KOPT-K1 (cell line): ENCODE measurements around the gene BCL6.
"Not testable (repeated sequence)": the region's sequence is repeated elsewhere in the genome, so short reads cannot be mapped to it uniquely, and the experiment has no call there.

Source experiments
- H3K27ac ChIP-seq: fragments of 200-600 bp; sonication (generic); 2 replicates; pipeline ENCODE4 v1.5.1; 2016; ENCODE audit warnings: antibody characterized with exemption, mild to moderate bottlenecking, low read depth, low read length; ENCODE audit not compliant: poor library complexity, severe bottlenecking
- H3K36me3 ChIP-seq: fragments of 200-600 bp; sonication (generic); 2 replicates; pipeline ENCODE4 v1.5.1; 2017; ENCODE audit warnings: antibody characterized with exemption, mild to moderate bottlenecking, low read length, moderate library complexity; ENCODE audit not compliant: insufficient read depth
- H3K9me3 ChIP-seq: fragments of 200-600 bp; sonication (generic); 2 replicates; pipeline ENCODE4 v1.5.1; 2017; ENCODE audit warnings: antibody characterized with exemption, low read length, mild to moderate bottlenecking; ENCODE audit not compliant: insufficient read depth, poor library complexity, severe bottlenecking

The BCL6 gene

DNA sequence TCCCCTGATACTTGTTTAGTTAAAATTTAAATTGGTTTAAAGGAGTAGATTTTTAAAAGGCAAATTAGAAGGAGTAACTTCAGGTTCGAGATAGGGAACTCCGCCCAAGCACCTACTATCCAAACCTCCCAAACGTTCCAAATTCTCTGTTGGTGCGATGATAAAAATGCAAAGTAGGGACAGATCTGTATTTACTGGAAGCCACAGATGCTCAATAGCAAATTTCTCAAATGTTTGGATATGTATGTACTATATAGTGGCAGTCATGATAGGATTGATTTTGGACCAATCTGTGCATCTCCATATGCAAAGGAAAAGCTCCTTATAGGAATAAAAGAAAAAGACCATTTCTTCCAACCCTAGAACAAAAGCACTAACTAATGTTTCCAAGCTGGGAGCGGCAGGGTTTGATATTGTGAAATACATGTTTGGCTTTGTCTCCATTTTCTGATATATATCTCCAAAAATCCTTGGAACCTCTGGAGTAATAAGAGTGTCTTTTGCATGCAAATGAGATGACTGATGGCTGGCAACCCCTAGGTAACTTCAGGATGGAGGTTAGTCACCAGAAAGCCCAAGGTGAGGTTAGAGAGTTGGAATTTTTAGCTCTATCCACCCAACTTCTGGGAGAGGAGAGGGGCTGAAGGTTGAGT lies 58.5 kb downstream of the BCL6 start:
- Histone ChIP-seq H3K9me3 (peaks cover 14% of the 10 kb centered on the region), H3K27ac (no peak overlapping the region), H3K36me3 (no peaks in the 10 kb centered on the region)

DNA sequence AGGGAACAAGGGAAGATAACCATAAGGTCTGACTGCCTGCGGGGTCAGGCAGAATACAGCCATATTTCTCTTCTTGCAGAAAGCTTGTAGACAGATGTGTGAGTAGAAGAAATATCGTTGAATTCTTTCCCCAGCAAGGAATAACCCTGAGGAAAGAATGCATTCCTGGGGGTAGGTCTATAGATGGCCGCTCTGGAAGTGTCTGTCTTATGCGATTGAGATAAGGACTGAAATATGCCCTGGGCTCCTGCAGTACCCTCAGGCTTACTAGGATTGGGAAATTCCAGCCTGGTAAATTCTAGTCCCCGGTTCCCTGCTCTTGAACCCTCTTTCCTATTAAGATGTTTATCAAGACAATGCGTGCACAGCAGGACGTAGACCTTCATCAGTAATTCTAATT lies 59.3 kb downstream of the BCL6 start:
- H3K27ac ChIP-seq, result no peak overlapping the region
- no peaks in the 10 kb centered on the region for H3K36me3 ChIP-seq
- H3K9me3 ChIP-seq, result peaks cover 14% of the 10 kb centered on the region

DNA sequence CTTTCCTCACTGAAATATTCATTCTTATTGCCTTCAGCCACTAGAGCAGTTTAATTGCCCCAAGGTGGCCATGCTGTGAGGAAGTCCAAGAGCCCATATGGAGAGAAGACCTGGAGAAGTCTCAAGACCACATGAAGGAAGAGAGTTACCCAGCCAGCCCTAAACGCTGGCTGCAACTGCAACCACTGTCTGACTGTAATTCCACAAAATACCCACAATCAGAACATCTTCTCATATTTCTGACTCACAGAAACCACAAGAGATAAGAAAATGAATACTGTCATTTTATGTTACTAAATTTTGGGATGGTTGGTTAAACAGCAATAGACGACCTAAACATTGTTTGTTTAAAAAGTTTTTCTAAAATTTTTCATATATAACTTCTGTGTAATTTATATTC lies 60.4 kb downstream of the BCL6 start:
- Histone ChIP-seq H3K27ac (no peak overlapping the region), H3K36me3 (no peaks in the 10 kb centered on the region), H3K9me3 (peaks cover 14% of the 10 kb centered on the region)

DNA sequence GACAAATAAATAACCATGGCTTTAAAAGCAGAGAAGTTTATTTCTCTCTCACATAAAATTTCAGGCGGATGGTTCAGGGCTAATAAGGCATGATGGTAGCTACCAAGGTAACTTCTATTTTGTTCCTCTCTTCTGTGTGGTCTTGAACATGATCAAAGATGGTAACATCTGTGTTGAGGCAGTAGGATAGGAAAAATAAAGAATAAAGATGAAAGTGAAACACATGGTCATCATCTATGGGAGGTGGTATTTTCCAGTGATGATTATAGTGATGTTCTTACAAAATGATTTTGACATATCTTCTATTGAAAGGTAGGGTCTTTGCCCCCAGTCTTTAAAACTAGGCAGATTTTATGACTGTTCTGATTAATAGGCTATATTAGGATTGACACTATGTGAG lies 60.8 kb downstream of the BCL6 start:
- Histone ChIP-seq H3K27ac (no peak overlapping the region), H3K9me3 (peaks cover 14% of the 10 kb centered on the region), H3K36me3 (no peaks in the 10 kb centered on the region)

DNA sequence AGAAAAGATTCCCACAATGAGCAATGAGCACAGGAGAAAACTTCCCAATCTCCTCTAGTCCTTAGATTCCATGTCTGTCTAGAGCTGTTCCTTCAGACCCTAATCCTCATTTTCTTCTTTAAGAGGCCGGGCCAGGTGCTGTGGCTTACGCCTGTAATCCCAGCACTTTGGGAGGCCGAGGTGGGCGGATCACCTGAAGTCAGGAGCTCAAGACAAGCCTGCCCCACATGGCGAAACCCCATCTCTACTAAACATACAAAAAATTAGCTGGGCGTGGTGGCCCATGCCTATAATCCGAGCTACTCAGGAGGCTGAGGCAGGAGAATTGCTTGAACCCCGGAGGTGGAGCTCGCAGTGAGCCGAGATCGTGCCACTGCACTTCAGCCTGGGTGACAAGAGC lies 63.5 kb downstream of the BCL6 start:
- not testable (repeated sequence) for H3K27ac ChIP-seq, H3K36me3 ChIP-seq
- H3K9me3 ChIP-seq, result peaks cover 12% of the 10 kb centered on the region

DNA sequence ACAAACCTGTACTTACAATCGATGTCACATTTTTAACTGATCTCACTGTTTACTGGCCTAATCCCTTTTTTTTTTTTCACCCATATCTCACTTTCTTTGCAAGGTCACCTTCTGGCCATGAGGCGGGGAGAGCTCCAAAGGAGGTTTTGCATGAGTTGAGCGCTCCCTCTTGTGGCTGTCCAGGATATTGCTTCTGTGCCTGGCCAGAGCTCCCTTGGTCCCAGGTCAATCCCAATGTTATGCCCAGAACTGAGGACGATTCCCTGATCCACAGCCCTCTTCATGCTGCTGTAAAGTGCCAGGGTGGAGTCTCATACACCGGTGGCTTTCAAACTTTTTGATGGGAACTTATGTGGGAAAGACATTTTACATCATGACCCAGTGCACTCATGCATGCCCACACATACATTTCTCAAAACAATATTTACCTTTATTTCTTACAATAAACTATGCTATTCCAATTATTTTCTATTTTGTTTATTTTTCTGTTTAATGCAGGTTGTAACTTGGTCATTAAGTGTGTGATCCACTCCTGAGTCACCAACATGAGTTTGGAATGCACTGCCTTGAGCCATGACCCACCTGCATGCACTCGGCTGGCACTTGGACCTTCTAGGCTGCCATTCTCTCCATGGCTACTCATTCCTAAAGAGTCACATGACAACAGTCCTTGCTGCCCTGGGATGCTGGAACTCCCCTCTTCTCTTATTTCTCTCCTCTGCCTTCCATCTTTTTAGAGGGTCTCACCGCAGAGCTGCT lies 65.5 kb downstream of the BCL6 start:
- H3K27ac ChIP-seq, result no peak overlapping the region

DNA sequence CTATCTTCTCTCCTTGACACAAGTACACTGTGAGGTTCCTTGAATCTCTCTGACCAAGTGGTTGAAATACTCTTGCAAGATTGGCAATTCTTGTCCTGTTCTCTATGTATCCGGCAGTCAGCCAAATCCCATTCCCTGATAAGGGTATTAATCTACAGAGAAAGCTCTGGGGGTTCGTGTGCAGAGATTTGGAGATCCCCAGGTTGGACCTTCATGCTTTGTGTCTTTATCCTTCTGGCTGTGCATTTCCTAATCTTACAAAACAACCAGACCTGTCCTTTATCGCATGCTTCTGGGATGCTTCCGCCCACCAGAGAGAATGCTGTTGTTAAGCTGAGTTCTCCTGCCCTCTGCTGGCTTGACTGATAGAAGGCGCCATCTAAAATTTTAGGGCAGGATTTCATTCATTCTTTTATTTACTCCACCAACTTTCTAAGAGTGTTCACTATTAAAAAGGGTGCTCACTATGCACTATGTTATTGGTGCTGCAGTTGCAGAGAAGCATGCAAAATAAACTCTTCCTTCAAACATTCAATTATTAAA lies 66.5 kb downstream of the BCL6 start:
- Histone ChIP-seq H3K27ac (no peak overlapping the region), H3K36me3 (no peaks in the 10 kb centered on the region), H3K9me3 (no peaks in the 10 kb centered on the region)

More for the DNA sequence above, 65.5 kb downstream of the BCL6 start:
- no peaks in the 10 kb centered on the region for H3K36me3 ChIP-seq
- H3K9me3 ChIP-seq, result no peaks in the 10 kb centered on the region

DNA sequence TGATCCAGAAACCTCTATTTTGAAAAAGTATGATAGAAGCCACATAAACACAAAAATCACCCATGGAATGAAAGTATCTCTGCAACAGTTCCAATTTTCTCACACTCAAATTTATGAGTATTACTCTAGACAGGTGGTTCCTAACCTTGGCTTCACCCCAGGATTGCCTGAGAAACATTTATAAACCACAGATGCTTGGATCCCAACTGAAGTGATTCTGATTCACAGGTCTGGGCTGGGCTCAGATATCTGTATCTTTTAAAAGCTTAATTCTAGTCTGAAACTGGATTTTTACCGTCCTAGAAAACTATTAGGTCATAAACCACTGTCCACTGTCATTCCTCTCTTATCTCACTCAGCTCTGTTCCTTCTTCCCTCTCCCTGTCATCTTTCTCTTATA lies 67.7 kb downstream of the BCL6 start:
- H3K27ac ChIP-seq, result no peak overlapping the region

DNA sequence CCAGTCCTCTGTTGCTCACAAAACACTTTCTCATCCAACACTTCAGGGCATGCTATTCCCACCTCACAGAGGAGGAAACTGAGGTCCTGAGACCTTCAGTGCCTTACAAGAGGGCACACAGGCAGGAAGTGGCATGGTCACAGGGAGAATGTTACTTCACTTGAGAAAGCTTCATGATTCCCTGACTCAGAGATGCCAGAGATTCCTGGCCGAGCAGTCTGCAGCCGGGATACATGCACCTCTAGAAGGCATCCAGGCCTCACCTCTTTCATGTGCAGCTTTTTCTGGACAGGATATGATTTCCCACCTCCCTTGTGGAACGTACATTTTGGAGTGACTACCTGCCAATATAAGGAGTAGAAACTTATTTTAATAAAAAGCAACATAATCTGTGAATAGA lies 72.3 kb downstream of the BCL6 start:
- H3K36me3 ChIP-seq, result no peaks in the 10 kb centered on the region
- H3K27ac ChIP-seq, result no peak overlapping the region
- no peaks in the 10 kb centered on the region for H3K9me3 ChIP-seq

More for the DNA sequence above, 67.7 kb downstream of the BCL6 start:
- H3K9me3 ChIP-seq, result no peaks in the 10 kb centered on the region
- H3K36me3 ChIP-seq, result no peaks in the 10 kb centered on the region
